Suprapubic skin (tissue), 4 donors: Measurements from ENCODE around the gene RDH14. TPM values are rescaled to one million over a fixed set of nuclear protein-coding genes. Genes with fewer than 3 reads are reported as not detected.

Experiments used
- DNase-seq, 2 donors: peaks; one replicate each; pipeline ENCODE4 v3.0.0-alpha.2; 2019; ENCODE audit warnings: low spot score in 2 of 2
- H3K27ac ChIP-seq: fragments of 200-600 bp; sonication (generic); one replicate; pipeline ENCODE4 v1.5.1; 2019
- H3K27me3 ChIP-seq: fragments of 200-600 bp; sonication (generic); one replicate; pipeline ENCODE4 v1.5.1; 2019
- H3K36me3 ChIP-seq: fragments of 200-600 bp; sonication (generic); one replicate; pipeline ENCODE4 v1.5.1; 2019
- H3K4me1 ChIP-seq: fragments of 200-600 bp; sonication (generic); one replicate; pipeline ENCODE4 v1.5.1; 2019
- H3K4me3 ChIP-seq: fragments of 200-600 bp; sonication (generic); one replicate; pipeline ENCODE4 v1.5.1; 2019; ENCODE audit warnings: mild to moderate bottlenecking
- H3K9me3 ChIP-seq: fragments of 200-600 bp; sonication (generic); one replicate; pipeline ENCODE4 v1.5.1; 2019
- CTCF ChIP-seq, 2 donors: fragments of 200-600 bp in 1 of 2; fragments of 450-650 bp in 1 of 2; sonication (generic) in 1 of 2; IDR thresholded peaks; one replicate each; pipeline ENCODE4 v1.5.1; 2016 to 2019; ENCODE audit warnings: antibody characterized with exemption in 2 of 2, mild to moderate bottlenecking in 1 of 2, moderate library complexity in 1 of 2
- EP300 ChIP-seq: sonication (generic); formaldehyde crosslinking; IDR thresholded peaks from one replicate; pipeline ENCODE4 v1.6.1; 2017; ENCODE audit warnings: antibody characterized with exemption
- POLR2A ChIP-seq, 2 donors: fragments of 450-650 bp; IDR thresholded peaks; one replicate each; pipeline ENCODE4 v1.6.1; 2017; ENCODE audit warnings: antibody characterized with exemption in 2 of 2, mild to moderate bottlenecking in 2 of 2, moderate library complexity in 2 of 2
- POLR2AphosphoS5 ChIP-seq, 3 donors: sonication (generic); formaldehyde crosslinking; IDR thresholded peaks; one replicate each; pipeline ENCODE4 v1.6.1; 2017; ENCODE audit warnings: antibody characterized with exemption in 3 of 3
- WGBS: methylation state at CpG from one replicate; pipeline ENCODE4 v1.1.5; 2018; 5-methylcytosine and 5-hydroxymethylcytosine counted together
- total RNA-seq, 4 donors: library from RNA; depleted of rRNA; stranded (reverse); fragments of >200 nt; gene quantifications; one replicate each; pipeline ENCODE4 v1.1.0, GENCODE V29; 2016

Gene RDH14
- total RNA-seq, 4 donors from 2014 or later, result 13.4 to 18.6 (median 15.1) TPM

DNA sequence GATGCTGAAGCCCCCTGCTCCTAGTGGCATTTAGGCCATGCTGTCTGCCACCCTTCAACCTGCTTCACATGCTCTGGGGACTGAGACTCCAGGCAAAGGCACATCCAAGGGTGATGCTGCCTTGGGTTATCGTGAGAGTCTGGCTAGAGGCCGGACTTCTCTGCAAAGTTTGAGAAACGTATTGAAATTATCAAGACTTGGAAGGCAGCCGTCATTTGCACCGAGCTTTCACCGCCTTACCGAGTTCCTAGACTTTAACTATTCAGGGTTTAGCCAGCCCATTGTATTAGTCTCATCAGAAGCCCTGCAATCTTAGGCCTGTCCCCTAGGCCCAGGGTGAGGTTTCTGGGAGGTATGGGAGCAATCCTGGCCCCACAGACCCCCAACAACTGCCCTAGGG is 34.0 kb downstream of the RDH14 start:
- no peak overlapping the region for H3K4me3 ChIP-seq
- no peaks in the 10 kb centered on the region for H3K36me3 ChIP-seq
- TF ChIP-seq CTCF (IDR thresholded peaks at IDR 0.05) (no peak), POLR2AphosphoS5 (IDR thresholded peaks at IDR 0.05) (no peak), EP300 (no peak), POLR2A (IDR thresholded peaks at IDR 0.05) (no peak)
- no peaks in the 10 kb centered on the region for H3K27me3 ChIP-seq
- DNase-seq, result no peak
- no peaks in the 10 kb centered on the region for H3K9me3 ChIP-seq
- WGBS, result 66% methylated on average over 7 of the region's 7 CpGs
- no peak overlapping the region for H3K27ac ChIP-seq
- H3K4me1 ChIP-seq, result no peaks in the 10 kb centered on the region

- Histone ChIP-seq H3K27me3 (no peaks in the 10 kb centered on the region), H3K36me3 (no peaks in the 10 kb centered on the region), H3K9me3 (no peaks in the 10 kb centered on the region), H3K4me3 (no peak overlapping the region), H3K4me1 (peaks cover 2% of the 10 kb centered on the region), H3K27ac (no peak overlapping the region)
- TF ChIP-seq POLR2AphosphoS5 (IDR thresholded peaks at IDR 0.05) (no peak), POLR2A (IDR thresholded peaks at IDR 0.05) (no peak), CTCF (IDR thresholded peaks at IDR 0.05) (no peak), EP300 (no peak)
- DNase-seq, result no peak
- WGBS, result 89% methylated on average over 3 of the region's 3 CpGs
Measured at GRCh38 chr2:18525852-18526251, 34.6 kb downstream of the RDH14 start.

DNA sequence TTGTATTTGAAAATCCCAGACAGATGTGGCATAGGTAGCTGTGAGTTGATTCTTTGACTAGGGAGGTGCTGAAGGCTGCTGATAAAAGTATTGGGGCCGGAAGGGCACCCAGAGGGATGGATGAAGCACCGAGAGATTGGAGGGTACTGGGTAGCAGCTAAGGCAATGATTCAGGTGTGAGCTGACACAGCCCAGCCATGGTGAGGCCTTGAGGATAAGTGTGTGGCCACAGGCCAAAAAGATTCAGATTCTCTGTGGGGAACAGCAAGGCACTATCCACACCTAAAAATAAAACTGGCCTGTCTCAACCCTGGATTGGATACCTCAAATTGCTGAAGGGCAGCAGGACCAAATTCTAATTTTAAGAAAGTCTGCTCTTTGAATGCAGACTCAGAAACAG is 35.2 kb downstream of the RDH14 start:
- Histone ChIP-seq H3K36me3 (no peaks in the 10 kb centered on the region), H3K27ac (no peak overlapping the region), H3K4me3 (no peak overlapping the region), H3K4me1 (peaks cover 8% of the 10 kb centered on the region), H3K27me3 (no peaks in the 10 kb centered on the region), H3K9me3 (no peaks in the 10 kb centered on the region)
- TF ChIP-seq CTCF (IDR thresholded peaks at IDR 0.05), result no peak
- no peak for TF ChIP-seq POLR2AphosphoS5 (IDR thresholded peaks at IDR 0.05)
- TF ChIP-seq EP300, result no peak
- TF ChIP-seq POLR2A (IDR thresholded peaks at IDR 0.05), result no peak
- 81% methylated on average over 2 of the region's 2 CpGs for WGBS
- DNase-seq, result no peak

- no peak for DNase-seq
- Histone ChIP-seq H3K9me3 (no peaks in the 10 kb centered on the region), H3K36me3 (no peaks in the 10 kb centered on the region), H3K4me1 (peaks cover 9% of the 10 kb centered on the region), H3K27ac (no peak overlapping the region), H3K4me3 (no peak overlapping the region), H3K27me3 (no peaks in the 10 kb centered on the region)
- 93% methylated on average over 2 of the region's 2 CpGs for WGBS
- TF ChIP-seq POLR2A (IDR thresholded peaks at IDR 0.05) (no peak), POLR2AphosphoS5 (IDR thresholded peaks at IDR 0.05) (no peak), CTCF (IDR thresholded peaks at IDR 0.05) (no peak), EP300 (no peak)
Measured at GRCh38 chr2:18522484-18523146, 37.8 kb downstream of the RDH14 start.

GRCh38 chr2:18520451-18521425 is 39.7 kb downstream of the RDH14 start:
- DNase-seq, result peak; percentile 89 to 90
- Histone ChIP-seq H3K4me1 (peaks cover 9% of the 10 kb centered on the region), H3K36me3 (no peaks in the 10 kb centered on the region), H3K4me3 (no peak overlapping the region), H3K27ac (peak overlapping the region; percentile 3), H3K27me3 (no peaks in the 10 kb centered on the region), H3K9me3 (no peaks in the 10 kb centered on the region)
- TF ChIP-seq CTCF (IDR thresholded peaks at IDR 0.05) (peak; percentile 80 to 87), EP300 (no peak), POLR2AphosphoS5 (IDR thresholded peaks at IDR 0.05) (peak in 1 of 3 donors; percentile 11), POLR2A (IDR thresholded peaks at IDR 0.05) (no peak)
- 34% methylated on average over 16 of the region's 16 CpGs for whole genome bisulfite sequencing
